ENCODE results near the gene EEF1AKMT4. TPM values are rescaled to one million over a fixed set of nuclear protein-coding genes. Genes with fewer than 3 reads are reported as not detected.

Gene EEF1AKMT4
- total RNA-seq, 1 experiment from 2014 or later = 10.7 TPM

DNA sequence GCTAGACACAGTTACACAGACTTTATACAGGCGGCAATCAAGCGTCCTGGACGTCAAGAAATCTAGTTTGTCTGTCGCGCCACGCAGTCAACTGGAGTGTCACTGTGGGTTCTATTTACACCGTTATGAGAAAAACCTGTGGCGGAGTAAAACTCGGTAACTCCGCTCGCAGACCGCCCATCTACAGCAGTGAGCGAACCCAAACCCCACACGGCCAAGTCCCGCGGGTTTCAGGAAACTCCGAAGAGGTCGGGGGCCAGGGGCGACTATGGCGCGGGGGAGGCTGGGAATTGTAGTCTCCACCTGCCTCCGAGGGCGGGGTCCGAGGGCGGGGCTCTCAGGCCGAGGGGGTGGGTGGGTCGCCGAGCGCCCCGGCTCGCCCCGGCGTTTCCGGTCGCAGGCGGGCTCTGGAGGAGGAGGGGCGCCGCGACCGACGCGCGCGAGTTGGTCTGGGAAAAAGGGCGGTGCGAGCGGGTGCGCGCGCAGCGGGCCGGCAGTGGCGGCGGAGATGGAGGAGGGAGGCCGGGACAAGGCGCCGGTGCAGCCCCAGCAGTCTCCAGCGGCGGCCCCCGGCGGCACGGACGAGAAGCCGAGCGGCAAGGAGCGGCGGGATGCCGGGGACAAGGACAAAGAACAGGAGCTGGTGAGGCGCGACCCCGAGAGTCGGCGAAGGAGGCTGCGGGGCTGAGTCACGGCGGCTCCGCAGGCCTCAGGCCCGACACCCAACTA is 49.5 kb downstream of the EEF1AKMT4 start, which contains the start of gene PSMD2:
PSMD2 (plus strand) TSS at position 483 of the 729 bp plus-strand sequence; CDS start at position 509, 26 bp downstream.
- TF ChIP-seq, protein P1, sequence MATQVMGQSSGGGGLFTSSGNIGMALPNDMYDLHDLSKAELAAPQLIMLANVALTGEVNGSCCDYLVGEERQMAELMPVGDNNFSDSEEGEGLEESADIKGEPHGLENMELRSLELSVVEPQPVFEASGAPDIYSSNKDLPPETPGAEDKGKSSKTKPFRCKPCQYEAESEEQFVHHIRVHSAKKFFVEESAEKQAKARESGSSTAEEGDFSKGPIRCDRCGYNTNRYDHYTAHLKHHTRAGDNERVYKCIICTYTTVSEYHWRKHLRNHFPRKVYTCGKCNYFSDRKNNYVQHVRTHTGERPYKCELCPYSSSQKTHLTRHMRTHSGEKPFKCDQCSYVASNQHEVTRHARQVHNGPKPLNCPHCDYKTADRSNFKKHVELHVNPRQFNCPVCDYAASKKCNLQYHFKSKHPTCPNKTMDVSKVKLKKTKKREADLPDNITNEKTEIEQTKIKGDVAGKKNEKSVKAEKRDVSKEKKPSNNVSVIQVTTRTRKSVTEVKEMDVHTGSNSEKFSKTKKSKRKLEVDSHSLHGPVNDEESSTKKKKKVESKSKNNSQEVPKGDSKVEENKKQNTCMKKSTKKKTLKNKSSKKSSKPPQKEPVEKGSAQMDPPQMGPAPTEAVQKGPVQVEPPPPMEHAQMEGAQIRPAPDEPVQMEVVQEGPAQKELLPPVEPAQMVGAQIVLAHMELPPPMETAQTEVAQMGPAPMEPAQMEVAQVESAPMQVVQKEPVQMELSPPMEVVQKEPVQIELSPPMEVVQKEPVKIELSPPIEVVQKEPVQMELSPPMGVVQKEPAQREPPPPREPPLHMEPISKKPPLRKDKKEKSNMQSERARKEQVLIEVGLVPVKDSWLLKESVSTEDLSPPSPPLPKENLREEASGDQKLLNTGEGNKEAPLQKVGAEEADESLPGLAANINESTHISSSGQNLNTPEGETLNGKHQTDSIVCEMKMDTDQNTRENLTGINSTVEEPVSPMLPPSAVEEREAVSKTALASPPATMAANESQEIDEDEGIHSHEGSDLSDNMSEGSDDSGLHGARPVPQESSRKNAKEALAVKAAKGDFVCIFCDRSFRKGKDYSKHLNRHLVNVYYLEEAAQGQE (IDR thresholded peaks at IDR 0.05; ENCODE audit: insufficient read depth in 1 of 2, low read depth in 2 of 2, low read length in 1 of 2) = no peak
- TF ChIP-seq CTCF (IDR thresholded peaks at IDR 0.05) (no peak), TCF7L2 (IDR thresholded peaks at IDR 0.05; ENCODE audit: low read depth, low read length) (no peak), SIN3A (IDR thresholded peaks at IDR 0.05; ENCODE audit: borderline replicate concordance, insufficient read depth, low read depth, low read length) (peak; percentile 61), POLR2AphosphoS5 (IDR thresholded peaks at IDR 0.05; ENCODE audit: low read depth, low read length) (peak; percentile 98)
- CTCF ChIA-PET = no interaction called here
- Histone ChIP-seq H3K27me3 (ENCODE audit: control insufficient read depth, insufficient read depth, low read length) (no peaks in the 10 kb centered on the region), H3K27ac (ENCODE audit: low read length) (peak within 1 kb of the TSS; percentile 93), H3K4me1 (ENCODE audit: control insufficient read depth, insufficient read depth, low read length) (peaks cover 8% of the 10 kb centered on the region; the same call in 1 of the 2 replicates), H3K36me3 (ENCODE audit: control insufficient read depth, insufficient read depth, low read length) (peaks cover 40% of the 10 kb centered on the region), H3K4me3 (ENCODE audit: low read depth in 2 of 2, low read length in 2 of 2) (peak within 1 kb of the TSS; percentile 83 to 97), H3K9me3 (ENCODE audit: control insufficient read depth, insufficient read depth, low read depth, low read length) (no peaks in the 10 kb centered on the region)
- POLR2A ChIA-PET = no interaction called here
- no TSS peak for BruUV-seq (replicated peaks)
- DNase-seq (ENCODE audit: low read depth, low spot score) = peak; percentile 72
- in situ Hi-C loops (cut with HindIII; ENCODE audit: low pct_unique_long_range_greater_than_20kb, low sequenced_read_pairs) = no loop called here
- peak; percentile 98 for ATAC-seq
- intact Hi-C loops (cut with micrococcal nuclease; ENCODE audit: unreplicated experiment) = no loop called here

GRCh38 chr3:184299488-184300377 is 50.3 kb downstream of the EEF1AKMT4 start:
- DNase-seq (ENCODE audit: low read depth, low spot score) (no peak), ATAC-seq (peak; percentile 15)
- peaks cover 47% of the 10 kb centered on the region for H3K36me3 ChIP-seq (ENCODE audit: control insufficient read depth, insufficient read depth, low read length)
- no peaks in the 10 kb centered on the region for H3K27me3 ChIP-seq (ENCODE audit: control insufficient read depth, insufficient read depth, low read length)
- peak overlapping the region; percentile 93 for H3K27ac ChIP-seq (ENCODE audit: low read length)
- ChIA-PET POLR2A (interaction anchor here (0.5 kb wide), 1 partner anchor 33 kb away, joined by 3 read pairs; no protein-coding TSS in a partner anchor), CTCF (no interaction called here)
- BruUV-seq (replicated peaks) = no TSS peak
- intact Hi-C loops (cut with micrococcal nuclease; ENCODE audit: unreplicated experiment) = no loop called here
- TF ChIP-seq CTCF (IDR thresholded peaks at IDR 0.05) = no peak
- TF ChIP-seq, protein P1 (IDR thresholded peaks at IDR 0.05; ENCODE audit: insufficient read depth in 1 of 2, low read depth in 2 of 2, low read length in 1 of 2) = no peak
- 0 out of 2 replicates have a peak, but pooled peaks have one; percentile 76 for TF ChIP-seq SIN3A (IDR thresholded peaks at IDR 0.05; ENCODE audit: borderline replicate concordance, insufficient read depth, low read depth, low read length)
- TF ChIP-seq TCF7L2 (IDR thresholded peaks at IDR 0.05; ENCODE audit: low read depth, low read length) = no peak
- TF ChIP-seq POLR2AphosphoS5 (IDR thresholded peaks at IDR 0.05; ENCODE audit: low read depth, low read length) = no peak
- in situ Hi-C loops (cut with HindIII; ENCODE audit: low pct_unique_long_range_greater_than_20kb, low sequenced_read_pairs) = no loop called here
- H3K4me1 ChIP-seq (ENCODE audit: control insufficient read depth, insufficient read depth, low read length) = peaks cover 8% of the 10 kb centered on the region; the same call in 1 of the 2 replicates
- peak overlapping the region; percentile 83 to 97 for H3K4me3 ChIP-seq (ENCODE audit: low read depth in 2 of 2, low read length in 2 of 2)
- H3K9me3 ChIP-seq (ENCODE audit: control insufficient read depth, insufficient read depth, low read depth, low read length) = no peaks in the 10 kb centered on the region
